ENCODE results near the gene STAM2.

- TF ChIP-seq NR1H2 (CRISPR knock-in tag; IDR thresholded peaks at IDR 0.05; ENCODE audit: borderline replicate concordance, low read depth) (no peak), ZFP36L1 (CRISPR knock-in tag; IDR thresholded peaks at IDR 0.05) (no peak), ETS1 (CRISPR knock-in tag; IDR thresholded peaks at IDR 0.05) (no peak)
Measured at GRCh38 chr2:152154462-152154861, 21.1 kb downstream of the STAM2 start.
